Thoracic aorta (tissue), 2 donors: ENCODE results near the gene ADARB1. TPM values are rescaled to one million over a fixed set of nuclear protein-coding genes. Genes with fewer than 3 reads are reported as not detected.

Source experiments
- ATAC-seq: fragments of 150-250 bp; one replicate; pipeline ENCODE4 v1.8.0; 2017; ENCODE audit warnings: low read depth; ENCODE audit not compliant: insufficient number of reproducible peaks, low FRiP score
- DNase-seq: peaks from one replicate; pipeline ENCODE4 v3.0.0-alpha.2; 2020; ENCODE audit warnings: low spot score
- H3K27ac ChIP-seq, 2 donors: fragments of 200-600 bp; sonication (generic); 1 replicate in 1 of 2; 2 replicates in 1 of 2; pipeline ENCODE4 v1.5.1; 2016; ENCODE audit warnings: mild to moderate bottlenecking in 2 of 2, moderate library complexity in 2 of 2
- H3K27me3 ChIP-seq: fragments of 200-600 bp; sonication (generic); replicated peaks from 2 replicates; pipeline ENCODE4 v1.6.0; 2016; ENCODE audit warnings: mild to moderate bottlenecking; ENCODE audit not compliant: insufficient read depth
- H3K36me3 ChIP-seq: fragments of 200-600 bp; sonication (generic); one replicate; pipeline ENCODE4 v1.5.1; 2016
- H3K4me1 ChIP-seq, 2 donors: fragments of 200-600 bp; sonication (generic); 1 replicate in 1 of 2; 2 replicates in 1 of 2; pipeline versions ENCODE4 v1.5.1 to v1.6.0; 2016; ENCODE audit warnings: low read depth in 2 of 2, mild to moderate bottlenecking in 1 of 2; ENCODE audit not compliant: control insufficient read depth in 1 of 2
- H3K4me3 ChIP-seq: fragments of 200-600 bp; sonication (generic); 2 replicates; pipeline ENCODE4 v1.5.1; 2016; ENCODE audit warnings: mild to moderate bottlenecking
- H3K9me3 ChIP-seq: fragments of 200-600 bp; sonication (generic); 2 replicates; pipeline ENCODE4 v1.5.1; 2016
- total RNA-seq, 2 donors: library from RNA; depleted of rRNA; stranded (reverse); fragments of >200 nt; gene quantifications; one replicate each; pipeline versions ENCODE4 v1.1.0 to v1.2.3, GENCODE V29; 2016
- TF ChIP-seq, protein P1 (sequence below): fragments of 200-600 bp; sonication (generic); IDR thresholded peaks from one replicate; pipeline ENCODE4 v1.5.1; 2019; ENCODE audit warnings: antibody characterized with exemption

Gene ADARB1
- total RNA-seq, 2 donors from 2014 or later: 124 to 201 TPM

GRCh38 chr21:45109831-45110492, 35.6 kb downstream of the ADARB1 start:
- H3K4me3 ChIP-seq: peak overlapping the region; percentile 44
- H3K9me3 ChIP-seq: no peaks in the 10 kb centered on the region
- TF ChIP-seq, protein P1, sequence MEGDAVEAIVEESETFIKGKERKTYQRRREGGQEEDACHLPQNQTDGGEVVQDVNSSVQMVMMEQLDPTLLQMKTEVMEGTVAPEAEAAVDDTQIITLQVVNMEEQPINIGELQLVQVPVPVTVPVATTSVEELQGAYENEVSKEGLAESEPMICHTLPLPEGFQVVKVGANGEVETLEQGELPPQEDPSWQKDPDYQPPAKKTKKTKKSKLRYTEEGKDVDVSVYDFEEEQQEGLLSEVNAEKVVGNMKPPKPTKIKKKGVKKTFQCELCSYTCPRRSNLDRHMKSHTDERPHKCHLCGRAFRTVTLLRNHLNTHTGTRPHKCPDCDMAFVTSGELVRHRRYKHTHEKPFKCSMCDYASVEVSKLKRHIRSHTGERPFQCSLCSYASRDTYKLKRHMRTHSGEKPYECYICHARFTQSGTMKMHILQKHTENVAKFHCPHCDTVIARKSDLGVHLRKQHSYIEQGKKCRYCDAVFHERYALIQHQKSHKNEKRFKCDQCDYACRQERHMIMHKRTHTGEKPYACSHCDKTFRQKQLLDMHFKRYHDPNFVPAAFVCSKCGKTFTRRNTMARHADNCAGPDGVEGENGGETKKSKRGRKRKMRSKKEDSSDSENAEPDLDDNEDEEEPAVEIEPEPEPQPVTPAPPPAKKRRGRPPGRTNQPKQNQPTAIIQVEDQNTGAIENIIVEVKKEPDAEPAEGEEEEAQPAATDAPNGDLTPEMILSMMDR: no peak
- H3K4me1 ChIP-seq: peaks cover 35 to 84% of the 10 kb centered on the region in 2 donors
- H3K27ac ChIP-seq: peak overlapping the region; percentile 24 to 65
- ATAC-seq: peak; percentile 39
- H3K36me3 ChIP-seq: no peaks in the 10 kb centered on the region
- no peaks in the 10 kb centered on the region for H3K27me3 ChIP-seq
- DNase-seq: no peak

- TF ChIP-seq, protein P1: no peak
- Histone ChIP-seq H3K36me3 (no peaks in the 10 kb centered on the region), H3K4me3 (no peak overlapping the region), H3K4me1 (peaks cover 29 to 79% of the 10 kb centered on the region in 2 donors), H3K27me3 (no peaks in the 10 kb centered on the region), H3K27ac (no peak overlapping the region), H3K9me3 (no peaks in the 10 kb centered on the region)
- DNase-seq (no peak), ATAC-seq (no peak)
Observed at GRCh38 chr21:45110873-45111624, 36.7 kb downstream of the ADARB1 start.

GRCh38 chr21:45111703-45112102, 37.3 kb downstream of the ADARB1 start:
- H3K36me3 ChIP-seq: no peaks in the 10 kb centered on the region
- DNase-seq: no peak
- no peaks in the 10 kb centered on the region for H3K9me3 ChIP-seq
- H3K27me3 ChIP-seq: no peaks in the 10 kb centered on the region
- TF ChIP-seq, protein P1: no peak
- H3K4me3 ChIP-seq: no peak overlapping the region
- ATAC-seq: no peak
- H3K4me1 ChIP-seq: peaks cover 29 to 74% of the 10 kb centered on the region in 2 donors
- no peak overlapping the region for H3K27ac ChIP-seq

- TF ChIP-seq, protein P1: no peak
- Histone ChIP-seq H3K27ac (no peak overlapping the region), H3K4me1 (peaks cover 29 to 68% of the 10 kb centered on the region in 2 donors), H3K9me3 (no peaks in the 10 kb centered on the region), H3K27me3 (no peaks in the 10 kb centered on the region), H3K4me3 (no peak overlapping the region), H3K36me3 (no peaks in the 10 kb centered on the region)
- no peak for DNase-seq
- no peak for ATAC-seq
Observed at GRCh38 chr21:45112371-45112770, 38.0 kb downstream of the ADARB1 start.

- DNase-seq (no peak), ATAC-seq (no peak)
- TF ChIP-seq, protein P1: no peak
- H3K9me3 ChIP-seq: no peaks in the 10 kb centered on the region
- H3K27ac ChIP-seq: no peak overlapping the region
- H3K36me3 ChIP-seq: no peaks in the 10 kb centered on the region
- peaks cover 29 to 66% of the 10 kb centered on the region in 2 donors for H3K4me1 ChIP-seq
- H3K4me3 ChIP-seq: no peak overlapping the region
- no peaks in the 10 kb centered on the region for H3K27me3 ChIP-seq
Observed at GRCh38 chr21:45113543-45113942, 39.2 kb downstream of the ADARB1 start.
